ENCODE measurements around the gene AK2.
"Not testable (repeated sequence)": the region's sequence is repeated elsewhere in the genome, so short reads cannot be mapped to it uniquely, and the experiment has no call there.

AK2 gene

DNA sequence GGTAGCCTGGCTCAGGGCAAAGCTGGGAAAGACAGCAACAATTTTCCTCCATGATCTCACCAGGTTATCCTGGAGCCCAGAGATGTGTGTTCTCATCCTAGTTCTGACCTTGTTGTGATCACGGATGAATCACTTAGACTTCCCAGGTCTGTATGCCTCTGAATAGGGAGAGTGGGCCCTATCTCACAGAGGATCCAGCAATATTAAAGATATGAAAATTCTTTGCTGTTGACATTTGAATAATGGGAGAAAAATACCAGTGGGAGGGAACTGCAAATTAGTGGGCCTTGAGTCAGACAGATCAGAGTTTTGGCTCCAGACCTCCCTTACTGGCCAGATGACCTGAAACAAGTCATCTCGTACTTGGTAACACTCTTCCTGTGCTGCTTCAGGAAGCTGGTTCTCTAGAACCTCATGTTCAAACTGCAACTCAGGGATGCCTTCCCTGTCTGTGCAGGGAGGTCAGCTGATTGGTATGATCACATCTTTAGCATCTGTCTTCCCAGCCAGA, 39.2 kb downstream of the AK2 start:
- DNase-seq, result no peak

DNA sequence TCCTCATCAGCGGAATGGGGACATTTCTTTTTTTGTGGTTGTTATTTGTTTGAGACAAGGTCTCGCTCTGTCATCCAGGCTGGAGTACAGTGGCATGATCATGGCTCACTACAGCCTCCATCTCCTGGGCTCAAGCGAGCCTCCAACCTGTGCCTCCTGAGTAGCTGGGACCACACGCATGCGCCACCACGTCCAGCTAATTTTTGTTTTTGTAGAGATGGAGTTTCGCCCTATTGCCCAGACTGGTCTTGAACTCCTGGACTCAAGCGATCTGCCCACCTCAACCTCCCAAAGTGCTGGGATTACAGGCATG, 43.4 kb downstream of the AK2 start:
- DNase-seq, result not testable (repeated sequence)

DNA sequence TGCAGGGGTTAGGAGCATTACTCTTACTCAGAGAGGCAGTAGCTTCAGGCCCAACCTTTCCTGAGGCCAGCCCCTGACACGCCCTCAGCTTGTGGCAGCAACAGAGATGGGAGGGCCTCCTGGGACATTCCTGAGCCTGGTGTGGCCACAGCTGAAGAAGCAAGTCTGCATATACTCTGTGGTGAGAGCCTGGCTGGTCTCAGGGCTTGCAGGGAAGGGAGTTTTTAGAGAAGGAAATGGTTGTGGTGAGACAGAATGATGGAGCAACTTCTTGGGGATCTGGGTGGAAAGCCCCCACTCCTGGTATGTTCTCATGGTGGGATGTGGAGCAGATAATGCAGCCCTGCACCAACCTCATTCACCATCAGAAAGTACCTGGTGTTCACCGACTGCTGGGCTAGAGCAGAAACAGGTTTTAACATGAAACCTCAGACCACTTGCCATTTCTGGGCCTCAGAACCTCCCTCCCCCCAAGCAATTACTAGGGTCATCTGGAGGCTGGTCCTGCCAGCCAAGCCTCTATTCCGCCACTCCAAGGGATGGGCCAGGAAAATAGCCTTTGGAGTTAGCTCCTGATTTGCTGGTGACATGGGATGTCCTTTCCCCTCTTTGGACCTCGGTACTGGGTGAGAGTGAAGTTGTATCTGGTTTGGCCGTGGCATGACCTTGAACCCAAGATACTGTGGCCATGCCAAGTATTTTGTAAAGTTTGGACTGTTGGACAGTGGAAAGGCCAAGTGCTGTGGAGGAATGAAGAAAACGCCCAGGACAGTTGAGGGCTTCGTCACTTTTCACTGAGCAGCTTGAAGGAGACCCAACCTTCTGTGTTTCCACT, 44.0 kb downstream of the AK2 start:
- DNase-seq, result peak; percentile 46

DNA sequence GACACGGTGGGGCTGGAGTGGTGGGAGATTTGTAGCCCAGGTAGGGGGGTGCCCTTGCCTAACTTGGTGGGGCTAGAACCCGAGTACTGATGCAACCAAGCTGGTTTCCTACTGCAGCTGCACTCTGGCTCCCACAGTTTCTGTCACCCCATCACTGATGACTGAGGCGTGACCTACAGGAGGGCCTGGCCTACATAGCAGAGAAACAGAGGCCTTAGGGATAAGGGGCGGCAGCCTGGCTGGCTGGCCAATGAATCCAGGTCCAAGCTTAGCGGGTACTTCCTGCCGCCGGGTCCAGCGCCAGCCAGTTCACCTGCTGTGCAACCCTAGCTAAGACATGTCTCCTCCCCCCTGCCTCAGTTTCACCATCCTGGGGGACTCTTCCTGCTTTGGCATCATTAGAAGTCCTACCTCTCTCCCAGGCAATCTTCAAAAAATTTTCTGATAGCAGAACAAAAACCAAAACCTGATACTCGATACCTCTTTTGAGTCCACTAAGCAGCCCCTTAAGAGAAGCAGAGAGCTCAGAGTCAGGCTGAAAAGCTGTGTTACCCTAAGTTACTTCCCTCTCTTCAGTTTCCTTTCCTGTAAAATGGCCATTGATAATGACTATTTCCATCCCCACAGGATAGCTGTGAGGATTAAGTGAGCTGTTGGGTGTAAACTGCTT, 44.7 kb downstream of the AK2 start:
- DNase-seq, result no peak

- no peak for DNase-seq
Measured at GRCh38 chr1:32991386-32991785, 45.3 kb downstream of the AK2 start.

- no peak for DNase-seq
Measured at GRCh38 chr1:32990887-32991286, 45.8 kb downstream of the AK2 start.

GRCh38 chr1:32989160-32990050, 47.3 kb downstream of the AK2 start:
- peak; percentile 50 for DNase-seq

DNA sequence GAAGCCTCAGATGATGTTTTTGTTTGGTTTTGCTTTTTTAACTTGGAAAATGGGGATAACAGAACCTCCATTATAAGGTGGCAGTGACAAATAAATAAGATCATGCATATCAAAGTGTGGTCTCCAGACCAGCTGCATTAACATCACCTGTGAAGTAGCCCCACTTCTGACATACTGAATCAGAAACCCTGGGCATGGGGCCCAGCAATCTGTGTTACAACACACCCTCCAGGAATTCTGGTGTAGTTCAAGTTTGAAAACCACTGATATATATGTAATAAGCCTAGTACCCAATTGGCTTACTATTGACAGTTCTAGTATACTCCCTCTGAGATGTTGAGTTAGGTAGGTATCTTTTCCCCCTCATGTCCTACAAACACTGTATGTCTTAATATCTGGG, 48.0 kb downstream of the AK2 start:
- DNase-seq, result no peak

DNA sequence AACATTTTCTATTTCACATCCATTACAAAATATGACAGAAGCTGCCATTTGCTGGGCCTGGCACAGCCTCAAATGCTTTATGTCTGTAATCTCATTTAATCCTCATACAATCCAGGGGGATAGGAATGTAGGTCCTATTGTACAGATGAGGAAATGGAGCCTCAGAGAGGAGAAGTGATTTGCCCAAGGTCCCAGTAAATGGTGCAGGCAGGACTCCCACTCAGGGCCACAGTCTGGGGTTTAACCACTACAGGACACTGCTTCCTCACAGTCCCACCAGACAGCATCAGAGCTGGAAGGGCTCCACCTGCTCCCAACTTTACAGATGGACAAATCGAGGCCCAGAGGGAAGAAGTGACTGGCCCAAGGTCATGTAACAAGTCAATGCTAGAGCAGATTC, 51.5 kb downstream of the AK2 start:
- no peak for DNase-seq

- peak; percentile 25 for DNase-seq
Measured at GRCh38 chr1:32984455-32985171, 52.1 kb downstream of the AK2 start.

DNA sequence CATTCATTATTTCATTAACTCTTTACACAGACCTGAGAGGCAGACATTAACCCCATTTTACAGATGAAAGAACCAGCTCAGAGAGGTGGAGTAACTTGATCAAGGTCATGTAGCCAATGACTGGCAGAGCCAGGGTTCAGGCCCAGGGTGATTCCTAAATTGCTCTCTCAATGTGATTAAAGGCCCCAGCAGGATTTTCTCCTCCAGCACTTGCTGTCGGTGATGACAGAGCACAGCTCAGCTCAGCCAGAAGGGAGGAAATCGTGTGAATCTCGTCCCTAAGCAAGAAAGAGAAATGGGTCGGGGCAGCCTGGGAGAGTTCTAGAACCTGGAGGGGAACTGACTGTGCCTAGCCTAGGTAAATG, 52.6 kb downstream of the AK2 start:
- no peak for DNase-seq

- DNase-seq, result no peak
Measured at GRCh38 chr1:32983020-32983419, 53.7 kb downstream of the AK2 start.

- peak; percentile 62 for DNase-seq
Measured at GRCh38 chr1:32981003-32981901, 55.4 kb downstream of the AK2 start.

DNA sequence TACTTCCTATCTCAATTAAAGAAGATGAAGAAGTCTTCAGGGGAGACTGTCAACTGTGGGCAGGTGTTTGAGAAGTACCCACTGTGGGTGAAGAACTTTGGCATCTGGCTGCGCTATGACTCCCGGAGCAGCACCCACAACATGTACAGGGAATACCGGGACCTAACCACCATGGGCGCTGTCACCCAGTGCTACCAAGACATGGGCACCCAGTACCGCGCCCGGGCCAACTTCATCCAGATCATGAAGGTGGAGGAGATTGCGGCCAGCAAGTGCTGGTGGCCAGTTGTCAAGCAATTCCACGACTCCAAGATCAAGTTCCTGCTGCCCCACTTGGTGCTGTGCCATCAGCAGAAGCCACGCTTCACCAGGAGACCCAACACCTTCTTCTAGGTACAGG, 56.6 kb downstream of the AK2 start:
- no peak for DNase-seq

- no peak for DNase-seq
Measured at GRCh38 chr1:32978854-32979253, 57.8 kb downstream of the AK2 start.

DNA sequence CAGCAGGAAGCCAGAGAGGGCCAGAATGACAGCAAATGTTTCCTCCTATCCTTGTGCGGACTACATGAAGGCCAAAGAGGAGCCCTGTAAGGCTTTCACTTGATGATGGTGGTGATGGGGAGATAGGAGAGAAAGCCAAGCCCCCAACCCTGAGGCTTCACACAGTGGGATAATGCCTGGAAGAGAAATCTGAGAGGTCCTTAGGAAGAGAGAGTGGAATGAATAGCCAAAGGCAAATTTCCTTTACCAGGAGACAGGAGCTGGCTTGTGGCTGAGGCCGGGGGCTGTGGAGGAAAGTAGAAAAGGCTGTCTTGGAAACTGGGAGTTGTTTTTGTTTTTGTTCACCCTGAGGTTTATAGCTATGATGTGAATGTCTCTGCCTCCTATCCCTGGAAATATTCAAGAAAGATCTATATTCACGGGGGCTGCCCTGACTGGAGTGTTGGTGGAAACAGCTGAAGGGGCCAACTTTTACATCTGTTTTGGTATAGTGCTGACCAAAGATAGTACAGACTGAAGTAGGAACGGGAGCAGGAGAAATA, 59.1 kb downstream of the AK2 start:
- no peak for DNase-seq

- not testable (repeated sequence) for DNase-seq
Measured at GRCh38 chr1:32975055-32975454, 61.6 kb downstream of the AK2 start.

GRCh38 chr1:32973458-32973857, 63.2 kb downstream of the AK2 start:
- not testable (repeated sequence) for DNase-seq

GRCh38 chr1:32972814-32973428, 63.8 kb downstream of the AK2 start:
- DNase-seq, result no peak

- no peak for DNase-seq
Measured at GRCh38 chr1:32971576-32971975, 65.1 kb downstream of the AK2 start.

DNA sequence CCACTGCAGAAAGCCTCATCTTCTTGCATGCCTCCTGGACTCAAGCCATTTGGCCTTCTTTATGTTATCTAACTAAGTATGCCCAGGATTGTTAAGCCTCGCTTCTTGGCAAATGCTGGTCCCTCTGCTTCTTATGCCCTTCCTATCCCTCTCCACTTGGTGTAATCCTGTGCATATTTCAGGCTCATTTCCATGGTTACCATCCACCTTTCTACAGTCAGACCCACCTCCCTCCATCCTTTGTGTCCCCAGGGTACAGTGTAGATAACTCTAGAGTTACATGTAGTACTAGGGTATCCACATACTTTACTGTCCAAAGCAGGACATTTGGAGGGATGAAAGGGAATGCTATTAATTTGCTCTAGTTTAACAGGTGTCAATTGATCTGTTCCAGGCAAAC, 65.5 kb downstream of the AK2 start:
- no peak for DNase-seq
